H9 (cell line): ENCODE results near the gene BMP3. TPM values are rescaled to one million over a fixed set of nuclear protein-coding genes. Genes with fewer than 3 reads are reported as not detected.

Experiments
- DNase-seq: peaks from one replicate; pipeline ENCODE4 v3.0.0-alpha.2; 2017
- H2AFZ ChIP-seq: one replicate; pipeline ENCODE4 v1.6.1; 2013; ENCODE audit warnings: mild to moderate bottlenecking, low read length, control low read depth, moderate library complexity
- H2AK5ac ChIP-seq: 2 replicates; pipeline ENCODE4 v1.6.1; 2013; ENCODE audit warnings: low read length, control low read depth, mixed read lengths; ENCODE audit not compliant: insufficient read length
- H2BK120ac ChIP-seq: one replicate; pipeline ENCODE4 v1.6.1; 2013; ENCODE audit warnings: low read depth, mild to moderate bottlenecking, low read length, control low read depth, inconsistent platforms; ENCODE audit not compliant: poor library complexity, severe bottlenecking
- H2BK12ac ChIP-seq: 2 replicates; pipeline ENCODE4 v1.6.1; 2013; ENCODE audit warnings: low read length, control low read depth, mixed read lengths, low read depth; ENCODE audit not compliant: insufficient read length
- H2BK15ac ChIP-seq: 2 replicates; pipeline ENCODE4 v1.6.1; 2013; ENCODE audit warnings: low read depth, low read length, control low read depth
- H2BK20ac ChIP-seq: one replicate; pipeline ENCODE4 v1.6.1; 2013; ENCODE audit warnings: low read depth, mild to moderate bottlenecking, low read length, control low read depth, inconsistent platforms; ENCODE audit not compliant: poor library complexity, severe bottlenecking
- H2BK5ac ChIP-seq: 2 replicates; pipeline ENCODE4 v1.6.1; 2013; ENCODE audit warnings: low read length, control low read depth, mixed read lengths; ENCODE audit not compliant: insufficient read length
- H3K14ac ChIP-seq: 2 replicates; pipeline ENCODE4 v1.6.1; 2013; ENCODE audit warnings: low read length, control low read depth; ENCODE audit not compliant: insufficient read depth
- H3K18ac ChIP-seq: 2 replicates; pipeline ENCODE4 v1.6.1; 2013; ENCODE audit warnings: low read depth, mild to moderate bottlenecking, mixed read lengths, low read length, control low read depth; ENCODE audit not compliant: insufficient read length
- H3K23ac ChIP-seq: 2 replicates; pipeline ENCODE4 v1.6.1; 2013; ENCODE audit warnings: low read length, control low read depth, mixed read lengths, low read depth; ENCODE audit not compliant: insufficient read length
- H3K23me2 ChIP-seq: 2 replicates; pipeline ENCODE4 v1.6.1; 2013; ENCODE audit warnings: low read depth, mild to moderate bottlenecking, mixed read lengths, low read length, control low read depth; ENCODE audit not compliant: insufficient read length, poor library complexity, severe bottlenecking
- H3K27ac ChIP-seq: 2 replicates; pipeline ENCODE4 v1.5.1; 2013; ENCODE audit warnings: low read length, control low read depth, mixed read lengths, low read depth; ENCODE audit not compliant: insufficient read length
- H3K27me3 ChIP-seq: 2 replicates; pipeline ENCODE4 v1.6.1; 2013; ENCODE audit warnings: low read length, control low read depth, inconsistent platforms; ENCODE audit not compliant: insufficient read depth
- H3K4ac ChIP-seq: 2 replicates; pipeline ENCODE4 v1.6.1; 2013; ENCODE audit warnings: low read depth, mild to moderate bottlenecking, control low read depth, inconsistent platforms, low read length, moderate library complexity
- H3K4me1 ChIP-seq: 2 replicates; pipeline ENCODE4 v1.6.1; 2013; ENCODE audit warnings: low read length, control low read depth, inconsistent platforms; ENCODE audit not compliant: insufficient read depth
- H3K4me2 ChIP-seq: 2 replicates; pipeline ENCODE4 v1.6.1; 2013; ENCODE audit warnings: low read length, control low read depth, mixed read lengths; ENCODE audit not compliant: insufficient read length, insufficient read depth
- H3K56ac ChIP-seq: 2 replicates; pipeline ENCODE4 v1.6.1; 2013; ENCODE audit warnings: low read depth, mild to moderate bottlenecking, mixed read lengths, low read length, control low read depth; ENCODE audit not compliant: insufficient read length
- H3K79me1 ChIP-seq: 2 replicates; pipeline ENCODE4 v1.6.1; 2013; ENCODE audit warnings: low read depth, mild to moderate bottlenecking, moderate library complexity, low read length, control low read depth, inconsistent platforms; ENCODE audit not compliant: insufficient read depth, poor library complexity, severe bottlenecking
- H3K79me2 ChIP-seq: 2 replicates; pipeline ENCODE4 v1.6.1; 2013; ENCODE audit warnings: low read length, control low read depth, inconsistent platforms; ENCODE audit not compliant: insufficient read depth
- H3K9ac ChIP-seq: 2 replicates; pipeline ENCODE4 v1.6.1; 2013; ENCODE audit warnings: low read length, control low read depth, mixed read lengths; ENCODE audit not compliant: insufficient read length; ENCODE audit errors: extremely low read depth
- H3K9me3 ChIP-seq: one replicate; pipeline ENCODE4 v1.6.1; 2013; ENCODE audit warnings: low read depth, low read length, inconsistent platforms; ENCODE audit not compliant: control insufficient read depth
- H3T11ph ChIP-seq: one replicate; pipeline ENCODE4 v1.6.1; 2013; ENCODE audit warnings: mild to moderate bottlenecking, low read length, control low read depth, inconsistent platforms
- H4K20me1 ChIP-seq: one replicate; pipeline ENCODE4 v1.6.1; 2013; ENCODE audit not compliant: control insufficient read depth, insufficient read length, insufficient read depth
- H4K5ac ChIP-seq: 2 replicates; pipeline ENCODE4 v1.6.1; 2013; ENCODE audit warnings: low read depth, mild to moderate bottlenecking, mixed read lengths, low read length, control low read depth; ENCODE audit not compliant: insufficient read length
- H4K8ac ChIP-seq: replicated peaks from 2 replicates; pipeline ENCODE4 v1.6.1; 2013; ENCODE audit warnings: low read length, control low read depth, mixed read lengths, low read depth; ENCODE audit not compliant: insufficient read length
- H4K91ac ChIP-seq: 2 replicates; pipeline ENCODE4 v1.6.1; 2013; ENCODE audit warnings: low read depth, mild to moderate bottlenecking, moderate library complexity, mixed read lengths, low read length, control low read depth; ENCODE audit not compliant: insufficient read length
- H3K27ac Mint-ChIP-seq, 3 experiments: 2 replicates in 2 of 3; 3 replicates in 1 of 3; pipeline ENCODE4 v1.8.0; 2020 to 2021; ENCODE audit warnings: mixed read lengths in 3 of 3, mild to moderate bottlenecking in 1 of 3, moderate library complexity in 1 of 3
- H3K27me3 Mint-ChIP-seq: 2 replicates; pipeline ENCODE4 v1.8.0; 2021; ENCODE audit warnings: low read depth, mild to moderate bottlenecking, moderate library complexity, mixed read lengths
- H3K36me3 Mint-ChIP-seq, 3 experiments: 2 replicates in 2 of 3; 3 replicates in 1 of 3; pipeline ENCODE4 v1.8.0; 2020 to 2021; ENCODE audit warnings: low read depth in 3 of 3, mixed read lengths in 3 of 3; ENCODE audit not compliant: insufficient read depth in 1 of 3
- H3K4me1 Mint-ChIP-seq, 2 experiments: 2 replicates each; pipeline ENCODE4 v1.8.0; 2020; ENCODE audit warnings: mixed read lengths in 2 of 2
- H3K4me3 Mint-ChIP-seq, 2 experiments: 2 replicates in 1 of 2; 3 replicates in 1 of 2; pipeline ENCODE4 v1.8.0; 2020 to 2021; ENCODE audit warnings: mild to moderate bottlenecking in 2 of 2, mixed read lengths in 2 of 2, moderate library complexity in 1 of 2
- H3K9me3 Mint-ChIP-seq, 2 experiments: 2 replicates in 1 of 2; 3 replicates in 1 of 2; pipeline ENCODE4 v1.8.0; 2020; ENCODE audit warnings: mild to moderate bottlenecking in 2 of 2, mixed read lengths in 2 of 2, moderate library complexity in 1 of 2
- CTCF ChIP-seq: fragments of 200-600 bp; sonication (generic); conservative IDR thresholded peaks from 3 replicates; pipeline ENCODE4 v1.8.0; 2021; ENCODE audit warnings: antibody characterized with exemption, mild to moderate bottlenecking
- WGBS: extraction: QIAGEN DNeasy Blood & Tissue Kit; methylation state at CpG from one replicate; pipeline ENCODE4 v1.1.7; 2013; ENCODE audit warnings: missing lambda C conversion rate, low lambda C conversion rate, mixed read lengths; ENCODE audit not compliant: insufficient read length; ENCODE audit errors: extremely low coverage; 5-methylcytosine and 5-hydroxymethylcytosine counted together
- total RNA-seq: library from RNA; stranded (reverse); gene quantifications from 2 replicates; pipeline ENCODE4 v1.2.1, GENCODE V29; 2021

Gene BMP3
- total RNA-seq, 1 experiment from 2014 or later: not detected

- peaks cover 10 to 21% (median 15%) of the 10 kb centered on the region in 3 experiments; a peak in 5 of 7 replicates for H3K36me3 Mint-ChIP-seq
- Histone ChIP-seq H3K4ac (no peak overlapping the region), H2AFZ (no peak overlapping the region), H3K23me2 (no peaks in the 10 kb centered on the region), H2BK20ac (no peak overlapping the region), H3K27ac (no peak overlapping the region), H3K4me1 (no peaks in the 10 kb centered on the region), H3K23ac (no peak overlapping the region), H2BK15ac (no peak overlapping the region), H3T11ph (no peak overlapping the region), H2BK5ac (no peak overlapping the region), H3K79me1 (no peaks in the 10 kb centered on the region), H4K20me1 (no peaks in the 10 kb centered on the region), H2BK12ac (no peak overlapping the region), H3K9ac (no peak overlapping the region), H3K9me3 (no peaks in the 10 kb centered on the region), H3K4me2 (no peak overlapping the region), H2BK120ac (no peak overlapping the region), H3K18ac (no peak overlapping the region), H3K27me3 (no peaks in the 10 kb centered on the region), H3K14ac (no peak overlapping the region; the same call in 1 of the 2 replicates), H3K79me2 (no peaks in the 10 kb centered on the region), H4K5ac (no peak overlapping the region), H4K8ac (no peak overlapping the region), H4K91ac (no peak overlapping the region), H3K56ac (no peak overlapping the region), H2AK5ac (no peak overlapping the region)
- H3K4me3 Mint-ChIP-seq: no peak overlapping the region
- H3K27me3 Mint-ChIP-seq: no peaks in the 10 kb centered on the region; the same call in 1 of the 2 replicates
- TF ChIP-seq CTCF: no peak
- H3K27ac Mint-ChIP-seq: no peak overlapping the region
- peaks cover 21 to 24% of the 10 kb centered on the region in 2 experiments for H3K9me3 Mint-ChIP-seq
- no peaks in the 10 kb centered on the region for H3K4me1 Mint-ChIP-seq
- no peak for DNase-seq
- WGBS: no CpG with 5 or more reads among the region's 3 CpGs
These were observed 54.1 kb downstream of the BMP3 start for GRCh38 chr4:81084634-81085033.
